ENCODE measurements around the gene ZBTB1. TPM values are rescaled to one million over a fixed set of nuclear protein-coding genes. Genes with fewer than 3 reads are reported as not detected.

Gene ZBTB1
- total and polyA plus RNA-seq, 4 donors = 5.4 to 29.3 (median 10.7) TPM

GRCh38 chr14:64562436-64562835 lies 57.9 kb downstream of the ZBTB1 start (continued):
- TF ChIP-seq GABPA (IDR thresholded peaks at IDR 0.05 in 1 of 2, conservative IDR thresholded peaks at IDR 0.05 in 1 of 2) = no peak

- Histone ChIP-seq H3K4me1 (ENCODE audit: control insufficient read depth in 4 of 4, insufficient read depth in 4 of 4, low read length in 3 of 4) (no peaks in the 10 kb centered on the region), H3K36me3 (ENCODE audit: control insufficient read depth in 4 of 4, insufficient read depth in 3 of 4, low read depth in 1 of 4, low read length in 3 of 4) (no peaks in the 10 kb centered on the region), H3K9ac (ENCODE audit: low read depth in 1 of 2, low read length in 2 of 2) (no peak overlapping the region), H3K27me3 (ENCODE audit: control insufficient read depth in 4 of 4, insufficient read depth in 4 of 4, low read length in 3 of 4) (no peaks in the 10 kb centered on the region), H3K9me3 (ENCODE audit: control insufficient read depth in 4 of 4, low read length in 3 of 4) (no peaks in the 10 kb centered on the region), H3K27ac (ENCODE audit: low read depth in 1 of 2, low read length in 2 of 2) (no peak overlapping the region), H3K4me3 (ENCODE audit: low read depth in 1 of 3, low read length in 3 of 3) (no peak overlapping the region)
- 83% methylated on average over 6 of the region's 6 CpGs for WGBS
- no peak for DNase-seq (ENCODE audit: low spot score)
- TF ChIP-seq REST (IDR thresholded peaks at IDR 0.05) (no peak), FOXA1 (IDR thresholded peaks at IDR 0.05) (no peak), GABPA (IDR thresholded peaks at IDR 0.05 in 1 of 2, conservative IDR thresholded peaks at IDR 0.05 in 1 of 2) (no peak), RXRA (IDR thresholded peaks at IDR 0.05) (no peak), SP1 (IDR thresholded peaks at IDR 0.05) (no peak), JUND (IDR thresholded peaks at IDR 0.05) (no peak)
Measured at GRCh38 chr14:64563696-64564095, 59.1 kb downstream of the ZBTB1 start.

GRCh38 chr14:64566651-64567122 lies 62.1 kb downstream of the ZBTB1 start:
- no peak for DNase-seq (ENCODE audit: low spot score)
- Histone ChIP-seq H3K27me3 (ENCODE audit: control insufficient read depth in 4 of 4, insufficient read depth in 4 of 4, low read length in 3 of 4) (no peaks in the 10 kb centered on the region), H3K9ac (ENCODE audit: low read depth in 1 of 2, low read length in 2 of 2) (no peak overlapping the region), H3K27ac (ENCODE audit: low read depth in 1 of 2, low read length in 2 of 2) (no peak overlapping the region), H3K4me3 (ENCODE audit: low read depth in 1 of 3, low read length in 3 of 3) (no peak overlapping the region), H3K9me3 (ENCODE audit: control insufficient read depth in 4 of 4, low read length in 3 of 4) (no peaks in the 10 kb centered on the region), H3K4me1 (ENCODE audit: control insufficient read depth in 4 of 4, insufficient read depth in 4 of 4, low read length in 3 of 4) (no peaks in the 10 kb centered on the region), H3K36me3 (ENCODE audit: control insufficient read depth in 4 of 4, insufficient read depth in 3 of 4, low read depth in 1 of 4, low read length in 3 of 4) (no peaks in the 10 kb centered on the region)
- TF ChIP-seq YY1 (IDR thresholded peaks at IDR 0.05) = no peak
- TF ChIP-seq REST (IDR thresholded peaks at IDR 0.05) = no peak
- TF ChIP-seq RAD21 (IDR thresholded peaks at IDR 0.05) = no peak
- no peak for TF ChIP-seq SP1 (IDR thresholded peaks at IDR 0.05)
- no peak for TF ChIP-seq CTCF (IDR thresholded peaks at IDR 0.05; ENCODE audit: low read depth, low read length, missing input control)
- TF ChIP-seq ZBTB33 (IDR thresholded peaks at IDR 0.05) = no peak
- TF ChIP-seq FOXA1 (IDR thresholded peaks at IDR 0.05) = no peak
- TF ChIP-seq EGR1 (IDR thresholded peaks at IDR 0.05; ENCODE audit: low read depth in 2 of 2) = no peak
- 89% methylated on average over 5 of the region's 5 CpGs for WGBS

Data from liver (tissue), 9 donors.